Activated T-helper 17 cell treated with anti-CD3 and anti-CD28 coated beads, Interleukin-2, amount 50 U/mL, for 72 hours (primary cell): Measurements from ENCODE around the gene NFILZ. TPM values are rescaled to one million over a fixed set of nuclear protein-coding genes. Genes with fewer than 3 reads are reported as not detected.

Source experiments
- ATAC-seq: fragments of 150-1000 bp; cut with Tn5 transposase; replicated peaks from 2 replicates; pipeline ENCODE4 v1.10.0; 2021; ENCODE audit warnings: mild to moderate bottlenecking, moderate library complexity
- H3K27ac Mint-ChIP-seq: one replicate; pipeline ENCODE4 v1.8.0; 2022; ENCODE audit warnings: mixed read lengths
- H3K27me3 Mint-ChIP-seq: one replicate; pipeline ENCODE4 v1.8.0; 2022; ENCODE audit warnings: mixed read lengths
- H3K36me3 Mint-ChIP-seq: one replicate; pipeline ENCODE4 v1.8.0; 2022; ENCODE audit warnings: low read depth, mild to moderate bottlenecking, mixed read lengths
- H3K4me1 Mint-ChIP-seq: one replicate; pipeline ENCODE4 v1.8.0; 2022; ENCODE audit warnings: mixed read lengths
- H3K4me3 Mint-ChIP-seq: one replicate; pipeline ENCODE4 v1.8.0; 2022; ENCODE audit warnings: mild to moderate bottlenecking, mixed read lengths
- H3K9me3 Mint-ChIP-seq: one replicate; pipeline ENCODE4 v1.8.0; 2022; ENCODE audit warnings: mixed read lengths
- total RNA-seq, 2 donors: library from RNA; stranded (reverse); gene quantifications; one replicate each; pipeline ENCODE4 v1.2.3, GENCODE V29; 2022

The NFILZ gene
- total RNA-seq, 2 donors from 2014 or later, result not detected

DNA sequence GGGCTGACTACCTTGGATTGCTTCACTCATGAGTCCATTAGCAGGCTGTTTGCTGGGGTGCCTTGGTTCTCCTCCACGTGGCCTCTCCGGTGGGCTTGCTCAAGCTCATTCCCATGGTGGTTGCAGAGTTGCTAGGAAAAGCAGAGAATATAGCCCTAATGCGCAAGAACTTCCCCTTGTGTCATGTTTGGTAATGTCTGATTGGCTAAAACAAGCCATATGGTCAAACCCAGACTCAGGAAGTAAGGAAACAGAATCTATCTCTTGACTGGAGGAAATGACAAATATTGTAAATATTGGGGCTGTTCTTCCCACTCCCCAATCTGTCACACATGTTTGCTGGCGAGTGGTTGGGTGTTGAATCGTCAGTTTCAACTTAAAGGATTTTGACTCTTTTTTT, 12.1 kb downstream of the NFILZ start:
- Mint-ChIP-seq H3K9me3 (no peaks in the 10 kb centered on the region), H3K4me1 (no peaks in the 10 kb centered on the region), H3K27me3 (peaks cover 7% of the 10 kb centered on the region), H3K27ac (no peak overlapping the region), H3K4me3 (no peak overlapping the region), H3K36me3 (no peaks in the 10 kb centered on the region)
- ATAC-seq, result no peak

- H3K27ac Mint-ChIP-seq, result no peak overlapping the region
- no peaks in the 10 kb centered on the region for H3K36me3 Mint-ChIP-seq
- H3K4me3 Mint-ChIP-seq, result no peak overlapping the region
- ATAC-seq, result no peak
- no peaks in the 10 kb centered on the region for H3K4me1 Mint-ChIP-seq
- H3K27me3 Mint-ChIP-seq, result peaks cover 4% of the 10 kb centered on the region
- no peaks in the 10 kb centered on the region for H3K9me3 Mint-ChIP-seq
These were observed 13.6 kb downstream of the NFILZ start for GRCh38 chr19:8643860-8644653.

DNA sequence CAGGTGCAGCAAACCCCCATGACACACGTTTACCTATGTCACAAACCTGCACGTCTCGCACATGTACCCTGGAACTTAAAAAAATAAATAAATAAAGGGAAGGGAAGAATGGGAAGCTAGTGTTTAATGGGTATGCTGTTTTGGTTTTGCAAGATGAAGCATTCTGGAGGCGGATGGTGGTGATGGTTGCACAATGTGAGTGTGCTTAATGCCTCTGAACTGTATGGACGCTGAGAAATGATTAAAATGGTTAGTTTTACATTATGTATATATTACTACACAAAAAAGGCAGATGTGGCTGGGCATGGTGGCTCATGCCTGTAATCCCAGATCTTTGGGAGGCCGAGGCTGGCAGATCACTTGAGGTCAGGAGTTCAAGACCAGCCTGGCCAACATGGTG, 17.8 kb downstream of the NFILZ start:
- Mint-ChIP-seq H3K36me3 (no peaks in the 10 kb centered on the region), H3K9me3 (no peaks in the 10 kb centered on the region), H3K27me3 (no peaks in the 10 kb centered on the region), H3K4me1 (no peaks in the 10 kb centered on the region), H3K4me3 (no peak overlapping the region), H3K27ac (no peak overlapping the region)
- ATAC-seq, result no peak

- Mint-ChIP-seq H3K4me3 (peak overlapping the region; percentile 65), H3K9me3 (no peaks in the 10 kb centered on the region), H3K27ac (no peak overlapping the region), H3K4me1 (peaks cover 7% of the 10 kb centered on the region), H3K36me3 (no peaks in the 10 kb centered on the region), H3K27me3 (no peaks in the 10 kb centered on the region)
- peak; percentile 71 for ATAC-seq
These were observed 24.3 kb downstream of the NFILZ start for GRCh38 chr19:8654591-8655339.

GRCh38 chr19:8655340-8655709, 24.9 kb downstream of the NFILZ start:
- peak; percentile 73 for ATAC-seq
- Mint-ChIP-seq H3K36me3 (no peaks in the 10 kb centered on the region), H3K4me3 (peak overlapping the region; percentile 65), H3K27ac (no peak overlapping the region), H3K27me3 (no peaks in the 10 kb centered on the region), H3K4me1 (peaks cover 7% of the 10 kb centered on the region), H3K9me3 (no peaks in the 10 kb centered on the region)

- H3K27me3 Mint-ChIP-seq, result no peaks in the 10 kb centered on the region
- ATAC-seq, result no peak
- peaks cover 7% of the 10 kb centered on the region for H3K4me1 Mint-ChIP-seq
- H3K27ac Mint-ChIP-seq, result no peak overlapping the region
- H3K9me3 Mint-ChIP-seq, result no peaks in the 10 kb centered on the region
- no peak overlapping the region for H3K4me3 Mint-ChIP-seq
- H3K36me3 Mint-ChIP-seq, result no peaks in the 10 kb centered on the region
These were observed 27.4 kb downstream of the NFILZ start for GRCh38 chr19:8657869-8658268.

GRCh38 chr19:8659905-8660304, 29.5 kb downstream of the NFILZ start:
- Mint-ChIP-seq H3K27ac (no peak overlapping the region), H3K27me3 (no peaks in the 10 kb centered on the region), H3K36me3 (no peaks in the 10 kb centered on the region), H3K4me3 (no peak overlapping the region), H3K4me1 (peaks cover 7% of the 10 kb centered on the region), H3K9me3 (no peaks in the 10 kb centered on the region)
- ATAC-seq, result no peak

- H3K27me3 Mint-ChIP-seq, result no peaks in the 10 kb centered on the region
- H3K4me3 Mint-ChIP-seq, result no peak overlapping the region
- peak overlapping the region; percentile 4 for H3K27ac Mint-ChIP-seq
- H3K9me3 Mint-ChIP-seq, result no peaks in the 10 kb centered on the region
- peaks cover 11% of the 10 kb centered on the region for H3K4me1 Mint-ChIP-seq
- no peak for ATAC-seq
- H3K36me3 Mint-ChIP-seq, result no peaks in the 10 kb centered on the region
These were observed 31.8 kb downstream of the NFILZ start for GRCh38 chr19:8662263-8662662.

DNA sequence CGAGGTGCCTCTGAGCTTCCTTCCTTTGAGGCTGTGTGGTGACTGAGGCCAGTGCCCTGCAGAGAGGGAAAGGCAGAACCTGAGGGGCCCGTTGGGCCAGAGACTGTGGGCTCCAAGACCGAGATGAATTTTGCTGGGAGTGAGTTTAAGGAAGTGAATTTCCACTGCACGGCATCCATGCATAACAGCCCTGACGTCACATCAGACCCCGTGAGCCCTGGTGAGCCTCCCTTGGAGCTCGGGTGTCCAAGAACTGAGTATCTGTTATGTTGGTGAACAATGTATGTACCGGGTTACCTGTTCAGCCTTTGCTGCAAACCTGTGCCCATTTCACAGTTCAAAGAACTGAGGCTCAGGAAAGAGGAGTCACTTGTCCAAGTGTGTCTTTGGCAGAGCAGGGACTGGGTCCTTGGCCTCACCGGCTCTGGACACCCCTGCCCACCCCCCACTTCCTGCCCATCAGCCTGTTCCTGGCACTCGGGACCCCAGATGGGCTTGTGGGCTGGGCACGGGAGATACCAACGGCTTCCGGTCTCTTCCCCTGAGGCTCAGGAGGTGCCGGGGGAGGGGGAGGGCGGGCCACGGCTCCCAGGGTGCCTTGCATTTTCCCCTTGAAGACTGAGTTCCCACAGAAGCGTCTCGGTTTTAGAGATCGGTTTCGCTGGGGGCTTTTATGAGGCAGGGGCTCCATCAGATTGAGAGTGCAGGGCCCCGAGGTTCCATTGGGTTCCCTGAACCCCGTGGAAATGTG, 33.7 kb downstream of the NFILZ start:
- Mint-ChIP-seq H3K27ac (peak overlapping the region; percentile 73), H3K4me3 (peak overlapping the region; percentile 35), H3K27me3 (no peaks in the 10 kb centered on the region), H3K9me3 (peaks cover 5% of the 10 kb centered on the region), H3K36me3 (no peaks in the 10 kb centered on the region), H3K4me1 (peaks cover 18% of the 10 kb centered on the region)
- peak; percentile 41 for ATAC-seq

- peak overlapping the region; percentile 2 for H3K4me3 Mint-ChIP-seq
- peaks cover 18% of the 10 kb centered on the region for H3K4me1 Mint-ChIP-seq
- H3K36me3 Mint-ChIP-seq, result no peaks in the 10 kb centered on the region
- peaks cover 5% of the 10 kb centered on the region for H3K9me3 Mint-ChIP-seq
- H3K27me3 Mint-ChIP-seq, result no peaks in the 10 kb centered on the region
- H3K27ac Mint-ChIP-seq, result no peak overlapping the region
- ATAC-seq, result no peak
These were observed 34.2 kb downstream of the NFILZ start for GRCh38 chr19:8664671-8665057.

DNA sequence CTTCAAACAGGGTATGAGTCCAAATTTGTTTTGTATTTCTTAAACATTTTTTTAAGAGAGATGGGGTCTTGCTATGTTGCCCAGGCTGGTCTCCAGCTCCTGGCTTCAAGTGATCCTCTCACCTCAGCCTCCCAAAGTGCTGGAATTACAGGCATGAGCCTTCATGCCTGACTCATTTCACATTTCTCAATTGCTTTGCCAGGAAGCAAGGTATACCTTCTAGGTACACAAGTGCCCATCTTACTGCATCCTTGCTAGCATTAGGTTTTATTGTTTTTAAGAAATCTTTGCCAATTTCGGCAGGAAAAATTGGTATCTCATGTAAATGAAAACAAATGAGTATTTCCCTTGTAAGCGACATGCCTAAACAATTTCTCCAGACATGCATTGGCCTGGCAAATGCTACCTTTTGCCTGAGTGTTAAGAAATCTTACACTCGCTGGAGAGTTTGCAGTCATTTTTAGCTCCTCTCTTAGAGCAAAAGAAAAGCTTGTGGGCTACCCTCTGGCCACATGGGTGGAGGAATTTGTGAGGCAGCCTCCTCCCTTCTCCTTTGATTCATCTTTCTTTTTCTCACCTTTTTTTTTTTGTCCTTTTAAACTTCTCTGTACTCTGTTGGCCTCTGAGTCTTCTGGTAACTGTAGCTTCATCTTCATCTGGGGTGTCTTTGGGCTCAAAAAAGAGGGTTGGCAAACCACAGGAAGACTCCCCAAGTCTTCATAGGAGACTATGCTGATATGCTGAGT, 35.2 kb downstream of the NFILZ start:
- peak; percentile 74 for ATAC-seq
- Mint-ChIP-seq H3K27ac (peak overlapping the region; percentile 16), H3K9me3 (peaks cover 5% of the 10 kb centered on the region), H3K4me1 (peaks cover 18% of the 10 kb centered on the region), H3K4me3 (peak overlapping the region; percentile 24), H3K27me3 (no peaks in the 10 kb centered on the region), H3K36me3 (no peaks in the 10 kb centered on the region)

DNA sequence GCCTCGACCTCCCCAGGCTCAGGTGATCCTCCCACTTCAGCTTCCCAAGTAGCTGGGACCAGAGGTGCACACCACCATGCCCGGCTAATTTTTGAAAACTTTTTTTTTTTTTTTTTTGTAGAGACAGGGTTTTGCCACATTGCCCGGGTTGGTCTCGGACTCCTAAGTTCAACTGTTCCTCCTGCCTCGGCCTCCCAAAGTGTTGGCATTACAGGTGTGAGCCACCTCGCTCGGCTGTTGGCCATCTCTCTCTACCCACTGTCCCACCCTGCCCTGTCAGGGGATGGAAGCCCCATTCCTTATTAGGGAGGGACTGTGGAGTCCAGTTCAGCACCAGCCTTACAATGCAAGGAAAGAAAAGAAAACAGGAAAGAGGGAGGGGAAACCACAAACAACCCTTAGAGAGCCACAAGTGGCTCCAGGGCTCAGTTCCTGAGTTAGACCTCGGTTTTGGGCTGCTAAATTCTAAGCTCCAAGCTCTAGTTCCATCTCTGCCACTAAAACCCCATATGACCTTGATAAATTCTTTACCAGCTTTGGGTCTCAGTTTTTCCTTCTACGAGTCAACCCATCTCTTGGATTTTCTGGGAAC, 36.5 kb downstream of the NFILZ start:
- Mint-ChIP-seq H3K4me1 (peaks cover 25% of the 10 kb centered on the region), H3K27ac (no peak overlapping the region), H3K4me3 (no peak overlapping the region), H3K36me3 (no peaks in the 10 kb centered on the region), H3K9me3 (peaks cover 5% of the 10 kb centered on the region), H3K27me3 (no peaks in the 10 kb centered on the region)
- ATAC-seq, result no peak

DNA sequence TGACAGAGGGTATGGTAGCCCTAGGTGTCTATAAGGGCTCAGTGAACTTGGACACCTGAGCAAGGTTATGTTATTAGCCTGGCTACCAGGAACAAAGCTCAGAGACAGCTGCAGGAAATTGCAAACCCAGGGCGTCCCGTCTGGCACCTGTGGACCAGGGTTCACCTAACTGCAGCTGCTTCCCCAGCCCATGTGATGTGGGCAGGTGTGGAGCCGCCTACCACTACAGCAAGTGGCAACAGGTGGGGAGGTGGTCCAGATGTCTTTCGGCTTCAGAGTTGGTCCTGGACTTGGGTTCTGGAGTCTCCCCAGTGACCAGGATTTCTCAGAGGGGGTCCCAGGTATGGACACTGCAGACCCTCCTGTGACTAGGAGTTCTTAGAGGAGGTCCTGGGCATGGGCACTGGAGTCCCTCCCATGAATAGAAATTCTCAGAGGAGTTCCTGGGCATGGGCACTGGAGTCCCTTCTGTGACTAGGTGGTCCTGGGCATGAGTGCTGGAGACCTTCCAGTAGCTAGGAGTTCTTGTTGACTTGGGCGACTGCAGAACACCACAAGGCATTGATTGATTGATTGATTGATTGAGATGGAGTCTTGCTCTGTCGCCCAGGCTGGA, 43.0 kb downstream of the NFILZ start:
- ATAC-seq, result no peak
- H3K4me1 Mint-ChIP-seq, result peaks cover 16% of the 10 kb centered on the region
- peaks cover 5% of the 10 kb centered on the region for H3K27me3 Mint-ChIP-seq
- no peaks in the 10 kb centered on the region for H3K36me3 Mint-ChIP-seq
- H3K27ac Mint-ChIP-seq, result no peak overlapping the region
- H3K9me3 Mint-ChIP-seq, result peaks cover 7% of the 10 kb centered on the region
- H3K4me3 Mint-ChIP-seq, result no peak overlapping the region
